Pancreas (tissue), 10 donors: Measurements from ENCODE around the gene FGFR2. TPM values are rescaled to one million over a fixed set of nuclear protein-coding genes. Genes with fewer than 3 reads are reported as not detected.
"Not testable (repeated sequence)": the region's sequence is repeated elsewhere in the genome, so short reads cannot be mapped to it uniquely, and the experiment has no call there.

Experiments used
- ATAC-seq, 4 donors: fragments of 200-7000 bp; cut with Tn5 transposase; one replicate each; pipeline versions ENCODE4 v1.8.0 to v1.9.1; 2020; ENCODE audit warnings: mild to moderate bottlenecking in 4 of 4, moderate library complexity in 4 of 4
- DNase-seq, 6 donors: peaks; one replicate each; pipeline ENCODE4 v3.0.0-alpha.2; 2020
- FAIRE-seq: peaks from 2 replicates; lab custom pipeline; 2012; peaks lifted over from hg19 to GRCh38; lab: Jason Lieb, UNC
- H3K27ac ChIP-seq, 4 donors: fragments of 200-600 bp; sonication (generic); 1 replicate in 3 of 4; 2 replicates in 1 of 4; pipeline versions ENCODE4 v1.5.0 to v1.8.0; 2020
- H3K27me3 ChIP-seq, 4 donors: fragments of 200-600 bp; one replicate each; pipeline ENCODE4 v1.8.0; 2021
- H3K36me3 ChIP-seq, 3 donors: fragments of 200-600 bp; sonication (generic) in 1 of 3; one replicate each; pipeline versions ENCODE4 v1.5.0 to v1.8.0; 2020 to 2021
- H3K4me1 ChIP-seq, 3 donors: fragments of 200-600 bp; one replicate each; pipeline ENCODE4 v1.8.0; 2021
- H3K4me3 ChIP-seq, 4 donors: fragments of 200-600 bp; sonication (generic) in 2 of 4; one replicate each; pipeline versions ENCODE4 v1.5.0 to v1.8.0; 2020 to 2021
- H3K9me3 ChIP-seq, 4 donors: fragments of 200-600 bp; one replicate each; pipeline ENCODE4 v1.8.0; 2021
- WGBS, 2 donors: extraction: QIAGEN DNeasy Blood & Tissue Kit; methylation state at CpG; one replicate each; pipeline ENCODE4 v1.1.7; 2013; 5-methylcytosine and 5-hydroxymethylcytosine counted together
- intact Hi-C, 3 donors: fragments of 100-400 bp; cut with DNase I; formaldehyde crosslinking; loops; one replicate each; pipeline versions ENCODE4 v1.11.1 to v1.14.2; 2022
- polyA plus RNA-seq, 2 donors: library from polyadenylated mRNA; stranded (reverse); fragments of 200-250 nt; gene quantifications; one replicate each; pipeline ENCODE4 v1.2.3, GENCODE V29; 2013
- total RNA-seq, 6 donors: library from RNA; stranded (reverse); fragmentation: NEBNext Ultra II Directional in 4 of 6; extraction: Animal tissue kit (Norgen Biotek cat#: 25700) in 4 of 6; gene quantifications; one replicate each; pipeline versions ENCODE4 v1.2.1 to v1.2.4, GENCODE V29; 2021 to 2023
- TF ChIP-seq, protein P1 (sequence below), 4 donors: fragments of 200-600 bp; sonication (generic) in 3 of 4; IDR thresholded peaks; one replicate each; pipeline versions ENCODE4 v1.5.0 to v1.8.0; 2021; ENCODE audit warnings: antibody characterized with exemption in 4 of 4
- donor health status: healthy with polysubstance abuse.
- donor health status: DM: no; HTN: no; CAD: no; lungs with moderate emphysema.
- donor health status: DM: no; HTN: no; CAD: no.
- donor health status: control.
- donor health status: control.
- donor health status: Bipolar disorder and iron deficiency.
- donor health status: DM: yes; HTN: yes; CAD: no.
- donor health status: DM: no; HTN: no; CAD: no.
- donor health status: DM: no; HTN: no; CAD: no.
- donor health status: DM: yes; HTN: yes; CAD: no.

The FGFR2 gene
- total and polyA plus RNA-seq, 8 donors: 23.8 to 64.0 (median 31.4) TPM

DNA sequence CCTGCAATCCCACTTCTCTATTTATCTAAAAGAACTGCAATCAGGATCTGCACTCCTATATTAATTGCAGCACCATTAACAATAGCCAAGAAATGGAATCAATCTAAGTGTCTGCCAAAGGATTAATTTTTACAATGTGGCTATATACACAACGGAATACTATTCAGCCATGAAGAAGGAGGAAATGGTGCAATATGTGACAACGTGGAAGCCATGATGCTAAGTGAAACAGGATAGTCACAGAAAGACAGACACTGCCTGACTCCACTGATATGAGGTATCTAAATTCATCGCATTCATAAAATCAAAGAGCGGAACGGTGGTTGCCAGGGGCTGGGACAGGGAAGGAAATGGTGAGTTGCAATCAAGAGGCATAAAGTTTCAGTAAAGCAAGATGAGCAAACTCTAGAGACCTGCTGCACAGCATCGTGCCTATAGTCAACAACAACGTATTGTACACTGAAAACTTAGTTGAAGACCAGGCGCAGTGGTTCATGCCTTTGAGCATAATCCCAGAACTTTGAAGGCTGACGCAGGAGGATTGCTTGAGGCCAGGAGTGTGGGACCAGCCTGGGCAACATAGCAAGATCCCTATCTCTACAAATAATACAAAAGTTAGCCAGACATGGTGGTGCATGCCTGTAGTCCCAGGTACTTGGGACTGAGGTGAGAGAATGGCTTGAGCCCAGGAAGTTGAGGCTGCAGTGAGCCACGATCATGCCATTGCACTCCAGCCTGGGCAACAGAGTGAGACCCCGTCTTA, 76.3 kb downstream of the FGFR2 start:
- no peak overlapping the region for H3K4me3 ChIP-seq
- H3K36me3 ChIP-seq: no peaks in the 10 kb centered on the region
- no peak for FAIRE-seq
- H3K27ac ChIP-seq: no peak overlapping the region
- no peaks in the 10 kb centered on the region for H3K27me3 ChIP-seq
- ATAC-seq: no peak
- H3K9me3 ChIP-seq: no peaks in the 10 kb centered on the region
- 77 to 82% methylated on average over 11 of the region's 11 CpGs for WGBS, 2 donors
- no peak for DNase-seq
- H3K4me1 ChIP-seq: peaks cover 0 to 16% (median 0%) of the 10 kb centered on the region in 3 donors
- intact Hi-C loops: no loop called here
- TF ChIP-seq, protein P1, sequence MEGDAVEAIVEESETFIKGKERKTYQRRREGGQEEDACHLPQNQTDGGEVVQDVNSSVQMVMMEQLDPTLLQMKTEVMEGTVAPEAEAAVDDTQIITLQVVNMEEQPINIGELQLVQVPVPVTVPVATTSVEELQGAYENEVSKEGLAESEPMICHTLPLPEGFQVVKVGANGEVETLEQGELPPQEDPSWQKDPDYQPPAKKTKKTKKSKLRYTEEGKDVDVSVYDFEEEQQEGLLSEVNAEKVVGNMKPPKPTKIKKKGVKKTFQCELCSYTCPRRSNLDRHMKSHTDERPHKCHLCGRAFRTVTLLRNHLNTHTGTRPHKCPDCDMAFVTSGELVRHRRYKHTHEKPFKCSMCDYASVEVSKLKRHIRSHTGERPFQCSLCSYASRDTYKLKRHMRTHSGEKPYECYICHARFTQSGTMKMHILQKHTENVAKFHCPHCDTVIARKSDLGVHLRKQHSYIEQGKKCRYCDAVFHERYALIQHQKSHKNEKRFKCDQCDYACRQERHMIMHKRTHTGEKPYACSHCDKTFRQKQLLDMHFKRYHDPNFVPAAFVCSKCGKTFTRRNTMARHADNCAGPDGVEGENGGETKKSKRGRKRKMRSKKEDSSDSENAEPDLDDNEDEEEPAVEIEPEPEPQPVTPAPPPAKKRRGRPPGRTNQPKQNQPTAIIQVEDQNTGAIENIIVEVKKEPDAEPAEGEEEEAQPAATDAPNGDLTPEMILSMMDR (IDR thresholded peaks at IDR 0.05): no peak

DNA sequence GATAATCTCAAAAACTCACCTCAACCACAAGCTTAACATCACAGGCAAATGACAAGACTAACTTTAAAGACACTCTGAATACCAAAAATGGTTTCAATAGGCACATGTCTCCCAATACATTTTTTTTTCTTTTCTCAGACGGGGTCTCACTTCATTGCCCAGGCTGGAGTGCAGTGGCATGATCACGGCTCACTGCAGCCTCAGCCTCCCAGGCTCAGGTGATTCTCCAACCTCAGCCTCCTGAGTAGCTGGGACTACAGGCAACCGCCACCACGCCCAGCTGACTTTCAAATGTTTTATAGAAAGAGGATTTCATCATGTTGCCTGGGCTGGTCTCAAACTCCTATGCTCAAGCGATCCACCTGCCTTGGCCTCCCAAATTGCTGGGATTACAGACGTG, 77.7 kb downstream of the FGFR2 start:
- H3K36me3 ChIP-seq, H3K9me3 ChIP-seq, DNase-seq, H3K27ac ChIP-seq, intact Hi-C loops, ATAC-seq, FAIRE-seq, H3K4me3 ChIP-seq, H3K27me3 ChIP-seq: not testable (repeated sequence)
- H3K4me1 ChIP-seq: peaks cover 0 to 16% (median 0%) of the 10 kb centered on the region in 3 donors
- 82 to 95% methylated on average over 6 of the region's 6 CpGs for WGBS, 2 donors

- ATAC-seq (no peak), DNase-seq (no peak), FAIRE-seq (no peak)
- no peaks in the 10 kb centered on the region for H3K36me3 ChIP-seq
- H3K9me3 ChIP-seq: no peaks in the 10 kb centered on the region
- TF ChIP-seq, protein P1 (IDR thresholded peaks at IDR 0.05): no peak
- WGBS, 2 donors: 76 to 85% methylated on average over 17 of the region's 17 CpGs
- H3K27ac ChIP-seq: no peak overlapping the region
- H3K27me3 ChIP-seq: no peaks in the 10 kb centered on the region
- no peak overlapping the region for H3K4me3 ChIP-seq
- intact Hi-C loops: no loop called here
- peaks cover 0 to 12% (median 0%) of the 10 kb centered on the region in 3 donors for H3K4me1 ChIP-seq
Observed at GRCh38 chr10:121519901-121520493, 78.2 kb downstream of the FGFR2 start.

- no peak for ATAC-seq
- intact Hi-C loops: no loop called here
Observed at GRCh38 chr10:121519411-121519810, 78.8 kb downstream of the FGFR2 start.

DNA sequence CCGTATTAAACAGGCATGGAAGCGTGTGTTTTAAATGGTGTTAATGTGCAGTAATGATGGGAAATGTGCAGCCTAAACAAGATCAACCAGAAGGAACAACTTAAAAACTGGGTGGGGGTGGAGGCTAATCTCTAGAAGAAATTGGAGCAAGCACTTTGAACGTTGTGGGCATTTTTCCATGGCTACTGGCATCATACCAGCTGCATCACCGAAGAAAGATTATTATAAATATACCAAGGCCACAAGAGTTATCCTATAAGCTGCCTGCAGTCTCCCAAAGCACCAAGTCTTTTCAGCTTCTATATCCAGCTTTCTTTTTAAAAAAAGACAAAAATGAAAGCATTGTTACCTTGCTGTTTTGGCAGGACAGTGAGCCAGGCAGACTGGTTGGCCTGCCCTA, 79.9 kb downstream of the FGFR2 start:
- FAIRE-seq (no peak), DNase-seq (no peak), ATAC-seq (no peak)
- H3K27me3 ChIP-seq: no peaks in the 10 kb centered on the region
- no peaks in the 10 kb centered on the region for H3K36me3 ChIP-seq
- no peaks in the 10 kb centered on the region for H3K9me3 ChIP-seq
- no peak overlapping the region for H3K4me3 ChIP-seq
- H3K27ac ChIP-seq: no peak overlapping the region
- WGBS, 2 donors: 43 to 49% methylated on average over 4 of the region's 4 CpGs
- peaks cover 0 to 4% (median 0%) of the 10 kb centered on the region in 3 donors for H3K4me1 ChIP-seq
- intact Hi-C loops: no loop called here
- TF ChIP-seq, protein P1 (IDR thresholded peaks at IDR 0.05): no peak

More at GRCh38 chr10:121519411-121519810, 78.8 kb downstream of the FGFR2 start:
- Histone ChIP-seq H3K27ac (no peak overlapping the region), H3K27me3 (no peaks in the 10 kb centered on the region), H3K4me3 (no peak overlapping the region), H3K9me3 (no peaks in the 10 kb centered on the region), H3K36me3 (no peaks in the 10 kb centered on the region), H3K4me1 (peaks cover 0 to 7% (median 0%) of the 10 kb centered on the region in 3 donors)
- 53 to 59% methylated on average over 5 of the region's 5 CpGs for whole genome bisulfite sequencing, 2 donors
- TF ChIP-seq, protein P1 (IDR thresholded peaks at IDR 0.05): no peak
- no peak for FAIRE-seq
- DNase-seq: no peak
